GM12873 (cell line): ENCODE data around the gene FAM174B.

Experiments
- CTCF ChIP-seq: IDR thresholded peaks from 2 replicates; pipeline ENCODE4 v1.5.1; 2012; ENCODE audit warnings: low read depth, mild to moderate bottlenecking, moderate library complexity, low read length, control low read depth; ENCODE audit not compliant: insufficient read depth; ENCODE audit errors: missing control alignments

The FAM174B gene

GRCh38 chr15:92583096-92584034, 72.2 kb downstream of the FAM174B start:
- no peak for TF ChIP-seq CTCF

- TF ChIP-seq CTCF, result no peak
These were observed 73.4 kb downstream of the FAM174B start for GRCh38 chr15:92582206-92582605.

GRCh38 chr15:92580933-92581445, 74.6 kb downstream of the FAM174B start:
- TF ChIP-seq CTCF, result no peak

GRCh38 chr15:92580521-92580920, 75.1 kb downstream of the FAM174B start:
- no peak for TF ChIP-seq CTCF

GRCh38 chr15:92579931-92580470, 75.6 kb downstream of the FAM174B start:
- no peak for TF ChIP-seq CTCF

- no peak for TF ChIP-seq CTCF
These were observed 76.1 kb downstream of the FAM174B start for GRCh38 chr15:92579486-92579885.

- TF ChIP-seq CTCF, result no peak
These were observed 77.3 kb downstream of the FAM174B start for GRCh38 chr15:92578096-92578835.
